GM18907 (cell line): ENCODE data around the gene PLXNB3.

Experiments used
- ATAC-seq: cut with Tn5 transposase; IDR thresholded peaks from one replicate; pipeline ENCODE4 v1.9.1; 2021; ENCODE audit warnings: mild to moderate bottlenecking, moderate library complexity; ENCODE audit not compliant: unreplicated experiment

PLXNB3 gene

GRCh38 chrX:153772316-153773217 lies 8.5 kb downstream of the PLXNB3 start:
- no peak for ATAC-seq

- ATAC-seq = no peak
Observed at GRCh38 chrX:153773218-153773611, 9.2 kb downstream of the PLXNB3 start.

GRCh38 chrX:153773741-153774575 lies 9.9 kb downstream of the PLXNB3 start:
- no peak for ATAC-seq

- no peak for ATAC-seq
Observed at GRCh38 chrX:153774576-153775292, 10.7 kb downstream of the PLXNB3 start.

- ATAC-seq = no peak
Observed at GRCh38 chrX:153775293-153776119, 11.5 kb downstream of the PLXNB3 start.

- ATAC-seq = no peak
Observed at GRCh38 chrX:153776120-153776599, 12.1 kb downstream of the PLXNB3 start.

GRCh38 chrX:153776611-153777045 lies 12.6 kb downstream of the PLXNB3 start:
- ATAC-seq = no peak

- no peak for ATAC-seq
Observed at GRCh38 chrX:153777261-153778090, 13.4 kb downstream of the PLXNB3 start.

- ATAC-seq = no peak
Observed at GRCh38 chrX:153778181-153778580, 14.1 kb downstream of the PLXNB3 start.

- ATAC-seq = no peak
Observed at GRCh38 chrX:153778684-153779101, 14.6 kb downstream of the PLXNB3 start.

GRCh38 chrX:153779891-153780677 lies 16.0 kb downstream of the PLXNB3 start:
- ATAC-seq = no peak

- no peak for ATAC-seq
Observed at GRCh38 chrX:153780678-153781427, 16.8 kb downstream of the PLXNB3 start, which contains the start of gene SRPK3. TSS of gene SRPK3 (plus strand) at chrX:153781041. CDS start at chrX:153781087, 46 bp downstream.

- no peak for ATAC-seq
Observed at GRCh38 chrX:153781428-153782047, 17.5 kb downstream of the PLXNB3 start.

GRCh38 chrX:153782313-153782712 lies 18.3 kb downstream of the PLXNB3 start:
- ATAC-seq = no peak

- ATAC-seq = no peak
Observed at GRCh38 chrX:153782871-153783270, 18.8 kb downstream of the PLXNB3 start.

- ATAC-seq = no peak
Observed at GRCh38 chrX:153783378-153784013, 19.4 kb downstream of the PLXNB3 start.
